ENCODE data around the gene PLPPR2.
"Not testable (repeated sequence)": the region's sequence is repeated elsewhere in the genome, so short reads cannot be mapped to it uniquely, and the experiment has no call there.

DNA sequence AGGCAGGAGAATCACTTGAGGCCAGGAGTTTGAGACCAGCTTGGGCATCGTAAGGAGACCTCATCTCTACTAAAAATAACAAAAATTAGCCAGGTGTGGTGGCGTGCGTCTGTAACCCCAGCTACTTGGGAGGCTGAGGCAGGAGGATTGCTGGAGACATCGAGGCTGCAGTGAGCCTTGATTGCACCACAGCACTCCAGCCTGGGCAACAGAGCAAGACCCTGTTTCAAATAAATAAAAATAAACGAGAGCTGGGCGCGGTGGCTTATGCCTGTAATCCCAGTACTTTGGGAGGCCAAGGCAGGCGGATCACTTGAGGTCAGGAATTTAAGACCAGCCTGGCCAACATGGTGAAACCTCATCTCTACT, 15.1 kb upstream of the PLPPR2 start:
- TF ChIP-seq, protein P1, sequence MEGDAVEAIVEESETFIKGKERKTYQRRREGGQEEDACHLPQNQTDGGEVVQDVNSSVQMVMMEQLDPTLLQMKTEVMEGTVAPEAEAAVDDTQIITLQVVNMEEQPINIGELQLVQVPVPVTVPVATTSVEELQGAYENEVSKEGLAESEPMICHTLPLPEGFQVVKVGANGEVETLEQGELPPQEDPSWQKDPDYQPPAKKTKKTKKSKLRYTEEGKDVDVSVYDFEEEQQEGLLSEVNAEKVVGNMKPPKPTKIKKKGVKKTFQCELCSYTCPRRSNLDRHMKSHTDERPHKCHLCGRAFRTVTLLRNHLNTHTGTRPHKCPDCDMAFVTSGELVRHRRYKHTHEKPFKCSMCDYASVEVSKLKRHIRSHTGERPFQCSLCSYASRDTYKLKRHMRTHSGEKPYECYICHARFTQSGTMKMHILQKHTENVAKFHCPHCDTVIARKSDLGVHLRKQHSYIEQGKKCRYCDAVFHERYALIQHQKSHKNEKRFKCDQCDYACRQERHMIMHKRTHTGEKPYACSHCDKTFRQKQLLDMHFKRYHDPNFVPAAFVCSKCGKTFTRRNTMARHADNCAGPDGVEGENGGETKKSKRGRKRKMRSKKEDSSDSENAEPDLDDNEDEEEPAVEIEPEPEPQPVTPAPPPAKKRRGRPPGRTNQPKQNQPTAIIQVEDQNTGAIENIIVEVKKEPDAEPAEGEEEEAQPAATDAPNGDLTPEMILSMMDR (IDR thresholded peaks at IDR 0.05; ENCODE audit: low read depth, low read length, poor library complexity, severe bottlenecking), result not testable (repeated sequence)
- TF ChIP-seq EZH2phosphoT487 (IDR thresholded peaks at IDR 0.05; ENCODE audit: borderline replicate concordance, low read length), result not testable (repeated sequence)

Measured in DOHH2 (cell line).